Glomerular endothelial cell (primary cell): ENCODE results near the gene TSKS. TPM values are rescaled to one million over a fixed set of nuclear protein-coding genes. Genes with fewer than 3 reads are reported as not detected.

Experiments
- total RNA-seq: library from RNA; depleted of rRNA; stranded (reverse); fragments of >200 nt; gene quantifications from 2 replicates; pipeline ENCODE4 v1.2.3, GENCODE V29; 2015

The TSKS gene
- total RNA-seq, 1 donor from 2014 or later = not detected

Other genes starting within 250 kb of the TSKS start
- 71.5 and 95.5 TPM in 2 replicates for gene RCN3, start 235.3 kb downstream of the TSKS start, total RNA-seq
- 79.9 and 91.1 TPM in 2 replicates for gene NOSIP, start 182.8 kb downstream of the TSKS start, total RNA-seq
- 1.6 and 12.2 TPM in 2 replicates for gene PRRG2, start 182.0 kb downstream of the TSKS start, total RNA-seq
- gene PRR12, start 172.1 kb downstream of the TSKS start, total RNA-seq = 13.4 and 26.1 TPM in 2 replicates
- gene RRAS, start 123.2 kb downstream of the TSKS start, total RNA-seq = 110 and 120 TPM in 2 replicates
- gene SCAF1, start 121.1 kb downstream of the TSKS start, total RNA-seq = 47.0 and 68.6 TPM in 2 replicates
- 36.9 and 46.9 TPM in 2 replicates for gene IRF3, start 97.4 kb downstream of the TSKS start, total RNA-seq
- gene BCL2L12, start 97.4 kb downstream of the TSKS start, total RNA-seq = 18.6 and 21.2 TPM in 2 replicates
- 266 and 283 TPM in 2 replicates for gene PRMT1, start 86.0 kb downstream of the TSKS start, total RNA-seq
- 1.5 and 1.8 TPM in 2 replicates for gene ADM5, start 73.7 kb downstream of the TSKS start, total RNA-seq
- 18.6 and 28.4 TPM in 2 replicates for gene CPT1C, start 72.2 kb downstream of the TSKS start, total RNA-seq
- gene AP2A1, start 3.7 kb upstream of the TSKS start, total RNA-seq = 146 and 147 TPM in 2 replicates
- 10.0 and 14.5 TPM in 2 replicates for gene FUZ, start 50.0 kb upstream of the TSKS start, total RNA-seq
- gene MED25, start 55.0 kb upstream of the TSKS start, total RNA-seq = 35.3 and 47.6 TPM in 2 replicates
- 88.0 and 137 TPM in 2 replicates for gene PTOV1, start 87.9 kb upstream of the TSKS start, total RNA-seq
- 68.3 and 81.3 TPM in 2 replicates for gene PNKP, start 104.3 kb upstream of the TSKS start, total RNA-seq
- gene AKT1S1, start 114.0 kb upstream of the TSKS start, total RNA-seq = 39.6 and 44.9 TPM in 2 replicates
- gene TBC1D17, start 114.4 kb upstream of the TSKS start, total RNA-seq = 27.3 and 35.6 TPM in 2 replicates
- gene IL4I1, start 133.6 kb upstream of the TSKS start, total RNA-seq = 20.4 and 20.6 TPM in 2 replicates
- gene ATF5, start 165.9 kb upstream of the TSKS start, total RNA-seq = 24.4 and 30.0 TPM in 2 replicates
- gene NUP62, start 166.2 kb upstream of the TSKS start, total RNA-seq = 56.9 and 73.3 TPM in 2 replicates
- gene SIGLEC11, start 197.9 kb upstream of the TSKS start, total RNA-seq = 0.06 TPM in 1 of 2 replicates, not detected in the other